Activated naive CD4-positive, alpha-beta T cell treated with anti-CD3 and anti-CD28 coated beads, Interleukin-2, amount 50 U/mL, for 16 hours (primary cell): ENCODE data around the gene FNDC5.
"Not testable (repeated sequence)": the region's sequence is repeated elsewhere in the genome, so short reads cannot be mapped to it uniquely, and the experiment has no call there.

ENCODE experiments used
- DNase-seq: peaks from one replicate; pipeline ENCODE4 v3.0.0-alpha.2; 2020

FNDC5 gene

DNA sequence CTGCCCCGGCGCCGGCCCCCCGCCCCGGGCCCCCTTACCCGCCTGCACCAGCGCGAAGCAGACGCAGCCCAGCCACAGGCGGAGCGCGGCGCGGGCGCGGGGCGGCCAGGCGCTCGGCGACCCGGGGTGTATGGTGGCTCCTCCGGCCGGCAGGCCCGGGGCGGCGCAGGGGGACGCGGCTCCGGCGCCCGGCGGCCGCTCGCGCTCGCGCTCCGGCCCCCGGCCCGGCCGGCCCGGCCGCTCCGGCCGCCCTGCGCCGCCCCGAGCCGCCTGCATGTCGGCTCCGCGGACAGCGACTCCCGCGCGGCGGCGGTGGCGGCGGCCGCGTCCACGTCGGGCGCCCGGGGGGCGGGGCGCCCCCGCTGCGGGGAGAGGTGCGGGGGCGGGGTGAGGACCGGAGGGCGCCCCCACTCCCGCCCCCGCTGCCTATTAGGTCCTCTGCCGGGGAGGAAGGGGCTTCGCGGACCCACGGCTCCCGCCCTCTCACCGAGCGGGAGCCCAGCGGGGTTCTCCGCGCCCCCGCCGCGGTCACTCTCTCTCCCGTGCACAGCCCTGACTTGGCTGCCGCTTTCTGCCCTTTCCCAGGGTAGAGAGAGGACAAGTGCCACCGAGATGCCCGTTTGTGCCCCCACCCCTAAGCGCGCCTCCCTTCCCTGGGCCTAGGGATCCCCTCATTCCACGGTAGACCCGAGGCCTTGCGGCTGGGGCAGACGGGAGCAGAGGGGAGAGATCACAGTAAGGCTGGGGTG, at the start of gene FNDC5:
Gene FNDC5, minus strand, starts transcription at position 298 of the 749 bp plus-strand sequence.
- DNase-seq: no peak

- DNase-seq: no peak
These were observed 49.4 kb upstream of the FNDC5 start for GRCh38 chr1:32919811-32920733.

GRCh38 chr1:32918179-32918578, 47.5 kb upstream of the FNDC5 start:
- DNase-seq: no peak

DNA sequence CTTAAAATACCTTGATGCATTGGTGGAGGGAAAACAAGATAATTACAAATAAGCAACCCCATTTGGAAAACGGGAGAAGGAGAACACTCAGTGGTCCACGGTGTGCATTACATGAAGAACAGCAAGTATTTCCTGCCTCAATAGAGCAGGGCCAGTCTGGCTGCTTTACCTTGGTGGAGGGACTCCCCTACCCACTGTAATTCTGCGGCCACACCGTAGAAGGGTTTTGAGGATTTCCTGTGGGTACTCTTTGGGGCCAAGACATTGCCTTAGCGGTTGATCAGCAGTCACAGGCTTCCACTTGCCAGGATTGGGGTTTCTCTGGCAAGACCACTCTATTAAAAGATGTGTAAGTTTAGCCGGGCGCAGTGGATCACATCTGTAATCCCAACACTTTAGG, 46.8 kb upstream of the FNDC5 start:
- no peak for DNase-seq

DNA sequence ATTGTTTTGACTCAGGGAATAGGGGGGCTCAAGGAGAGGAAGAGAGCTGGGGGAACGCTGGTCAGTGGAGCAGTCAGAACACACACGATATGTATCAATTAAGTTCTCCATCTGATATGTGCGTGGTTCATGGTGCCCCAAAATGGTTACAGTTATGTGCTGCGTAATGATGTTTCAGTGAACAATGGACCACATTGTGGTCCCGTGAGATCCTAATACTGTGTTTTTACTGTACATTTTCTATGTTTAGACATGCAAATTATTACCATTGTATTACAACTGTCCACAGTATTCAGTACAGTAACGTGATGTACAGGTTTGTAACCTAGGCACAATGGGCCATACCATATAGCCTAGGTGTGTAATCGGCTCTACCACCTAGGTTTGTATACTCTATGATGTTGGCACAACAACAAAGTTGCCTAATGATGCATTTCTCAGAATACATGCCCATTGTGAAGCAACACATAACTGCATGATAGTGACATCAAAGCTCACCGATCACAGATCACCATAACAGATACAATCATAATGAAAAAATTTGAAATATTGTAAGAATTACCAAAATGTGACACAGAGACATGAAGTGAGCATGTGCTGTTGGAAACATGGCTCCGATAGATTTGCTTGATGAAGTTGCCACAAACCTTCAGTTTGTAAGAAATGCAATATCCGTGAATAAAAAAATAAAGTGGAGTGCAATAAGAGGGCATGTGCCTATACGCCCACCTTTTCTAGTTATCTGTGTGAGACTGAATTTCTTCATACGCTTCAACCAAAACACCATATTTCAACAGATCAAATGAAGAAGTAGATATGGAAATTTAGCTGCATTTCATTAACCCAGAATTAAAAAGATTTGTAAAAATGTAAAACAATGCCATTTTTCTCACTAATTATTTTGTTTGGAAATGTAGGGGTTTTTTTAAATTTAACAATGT, 45.3 kb upstream of the FNDC5 start:
- DNase-seq: no peak

DNA sequence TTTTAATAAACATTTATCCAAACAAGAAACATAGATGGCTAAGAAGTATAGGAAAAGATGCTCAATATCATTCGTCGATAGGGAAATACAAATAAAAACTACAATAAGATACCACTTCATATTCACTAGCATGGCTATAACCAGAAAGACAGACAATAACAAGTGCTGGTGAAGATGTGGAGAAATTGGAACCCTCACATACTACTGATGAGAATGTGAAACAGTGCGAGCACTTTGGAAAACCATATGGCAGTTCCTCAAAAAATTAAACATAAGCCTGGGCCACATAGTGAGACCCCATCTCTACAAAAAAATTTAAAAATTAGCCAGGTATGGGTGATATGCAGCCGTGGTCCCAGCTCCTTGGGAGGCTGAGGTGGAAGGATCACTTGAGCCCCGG, 39.6 kb upstream of the FNDC5 start:
- DNase-seq: no peak

- no peak for DNase-seq
These were observed 36.7 kb upstream of the FNDC5 start for GRCh38 chr1:32907435-32907834.

- no peak for DNase-seq
These were observed 35.9 kb upstream of the FNDC5 start for GRCh38 chr1:32906654-32907053.

DNA sequence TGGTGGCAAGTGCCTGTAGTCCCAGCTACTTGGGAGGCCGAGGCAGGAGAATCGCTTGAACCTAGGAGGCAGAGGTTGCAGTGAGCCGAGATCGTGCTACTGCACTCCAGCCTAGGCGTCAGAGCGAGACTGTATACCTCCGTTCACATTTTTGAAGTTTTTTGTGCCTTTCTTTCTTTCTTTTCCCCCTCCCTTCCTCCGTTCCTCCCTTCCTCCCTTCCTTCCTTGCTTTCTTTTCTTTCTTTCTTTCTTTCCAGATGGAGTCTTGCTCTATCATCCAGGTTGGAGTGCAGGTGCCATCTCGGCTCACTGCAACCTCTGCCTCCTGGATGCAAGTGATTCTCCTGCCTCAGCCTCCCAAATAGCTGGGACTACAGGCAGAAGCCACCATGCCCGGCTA, 34.9 kb upstream of the FNDC5 start:
- not testable (repeated sequence) for DNase-seq

DNA sequence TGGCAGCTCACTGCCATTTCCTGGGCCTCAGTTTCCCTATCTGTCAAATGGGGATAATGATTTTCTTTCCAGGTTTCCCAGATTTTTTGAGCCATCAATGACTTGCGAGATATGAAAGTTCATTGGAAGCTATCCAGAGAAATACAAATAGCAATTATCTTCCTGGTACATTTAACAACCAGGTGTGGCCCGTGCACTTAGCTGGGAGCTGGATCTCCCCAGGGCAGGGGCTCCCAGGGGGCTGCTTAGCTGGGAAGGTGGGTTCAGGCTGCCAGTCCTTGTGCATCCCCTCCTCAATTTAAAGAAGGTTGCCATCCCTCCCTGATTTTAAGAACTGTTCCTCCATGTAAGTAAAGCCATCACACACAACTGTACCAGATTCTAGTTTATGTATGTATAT, 34.1 kb upstream of the FNDC5 start:
- no peak for DNase-seq

DNA sequence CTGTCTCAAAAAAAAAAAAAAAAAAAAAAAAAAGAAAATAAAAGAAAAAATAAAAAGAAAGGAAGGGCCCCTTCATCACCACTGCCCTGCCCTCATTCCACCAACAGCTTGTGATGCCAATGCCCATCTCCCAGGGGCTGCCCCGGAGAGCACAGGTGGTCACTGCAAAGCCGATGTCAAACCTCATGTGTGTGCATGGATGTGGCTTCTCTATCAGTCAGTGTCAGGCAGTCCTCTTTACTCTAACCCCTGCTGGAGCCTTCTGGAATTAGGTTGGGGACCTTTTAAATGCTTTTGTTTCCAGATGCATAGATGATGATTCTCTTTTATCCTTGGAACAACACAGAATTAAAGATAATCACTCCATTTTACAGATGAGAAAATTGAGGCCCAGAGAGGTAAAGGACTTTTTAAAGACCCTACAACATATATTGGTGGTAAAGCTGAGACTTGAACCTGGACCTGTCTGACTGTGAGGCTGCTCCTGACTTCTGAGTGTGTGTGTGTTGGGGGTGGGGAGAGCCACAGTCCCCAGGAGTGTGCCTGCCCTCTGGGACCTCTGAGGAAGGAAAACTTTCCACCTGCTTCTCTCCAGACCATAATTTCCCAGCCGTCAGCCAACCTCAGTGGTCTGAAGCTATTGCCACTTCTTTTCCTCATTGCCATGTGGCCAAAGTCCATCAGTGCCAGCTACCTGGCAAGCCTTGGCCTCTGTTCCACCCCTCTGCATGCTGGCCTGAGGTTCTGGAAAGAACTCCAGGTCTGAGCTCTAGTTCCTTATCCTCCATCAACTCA, 33.5 kb upstream of the FNDC5 start:
- DNase-seq: no peak

- DNase-seq: no peak
These were observed 31.8 kb upstream of the FNDC5 start for GRCh38 chr1:32902535-32902920.

- no peak for DNase-seq
These were observed 31.3 kb upstream of the FNDC5 start for GRCh38 chr1:32901823-32902534.

DNA sequence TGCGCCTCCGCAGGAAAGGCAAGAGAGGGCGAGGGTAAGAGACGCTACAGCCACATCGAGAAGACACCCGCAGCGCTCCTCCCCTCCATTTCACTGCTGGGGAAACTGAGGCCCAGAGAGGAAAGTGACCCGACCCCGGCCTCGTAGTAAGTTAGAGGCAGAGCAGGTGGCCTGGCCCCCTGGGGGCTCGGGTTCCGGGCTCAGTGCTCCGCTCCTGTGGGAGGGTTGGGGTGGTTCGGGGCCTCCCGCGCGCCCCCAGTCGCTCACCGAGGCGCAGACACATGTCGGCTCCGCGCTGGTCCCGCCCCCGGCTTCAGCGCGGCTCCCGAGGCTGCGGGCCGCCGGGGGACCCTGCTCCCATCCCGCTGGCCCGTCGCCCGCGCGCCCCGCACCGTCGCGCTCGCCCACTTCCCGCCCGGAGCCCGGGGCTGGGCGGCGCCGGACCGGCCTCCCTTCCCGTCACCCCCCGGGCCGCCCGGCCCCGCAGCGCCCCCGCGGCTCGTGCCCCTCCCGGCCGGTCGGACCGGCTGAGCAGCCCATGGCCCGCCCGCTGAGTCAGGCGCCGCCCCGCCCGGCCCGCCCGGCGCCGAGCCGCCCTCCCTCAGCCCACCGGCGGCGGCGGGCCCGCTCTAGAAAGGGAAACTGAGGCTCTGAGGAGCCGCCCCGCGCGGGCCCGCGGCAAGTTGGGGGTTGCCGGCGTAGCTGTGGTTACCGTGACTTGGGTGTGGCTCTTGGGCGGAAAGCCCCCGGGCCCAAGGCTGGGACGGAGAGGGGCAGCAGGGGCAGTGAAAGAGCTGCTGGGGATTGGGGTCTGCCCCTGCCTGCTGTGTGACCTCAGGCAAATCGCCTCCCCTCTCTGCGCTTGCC, 30.5 kb upstream of the FNDC5 start, which contains the start of gene TMEM54:
Gene TMEM54, minus strand, starts transcription at position 434 of the 867 bp plus-strand sequence. Its CDS starts 151 bp downstream, at position 283.
- no peak for DNase-seq

GRCh38 chr1:32900371-32900955, 29.8 kb upstream of the FNDC5 start:
- no peak for DNase-seq

GRCh38 chr1:32899586-32900296, 29.0 kb upstream of the FNDC5 start:
- no peak for DNase-seq

GRCh38 chr1:32898958-32899357, 28.2 kb upstream of the FNDC5 start:
- DNase-seq: no peak

DNA sequence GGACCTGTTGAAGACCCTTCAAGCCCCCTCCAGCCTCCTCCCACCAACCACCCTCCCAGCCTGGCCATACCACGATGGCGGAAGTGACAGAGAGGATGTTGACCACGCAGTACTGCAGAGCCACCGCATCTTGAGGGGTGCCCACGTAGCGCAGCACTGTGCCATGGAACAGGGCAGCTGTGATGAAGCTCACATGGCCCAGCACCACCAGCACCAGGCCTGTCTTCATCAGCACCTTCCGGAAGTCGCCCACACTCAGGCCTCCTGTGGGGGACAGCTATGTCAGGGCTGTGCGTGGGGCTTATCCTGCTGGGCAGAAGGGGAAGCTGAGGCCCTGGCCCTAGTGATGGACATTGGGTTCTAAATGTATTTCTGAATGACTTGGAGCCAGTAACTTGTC, 27.3 kb upstream of the FNDC5 start:
- DNase-seq: no peak
